Stimulated activated effector memory CD8-positive, alpha-beta T cell treated with anti-CD3 and anti-CD28 coated beads, Interleukin-12 subunit alpha, Interleukin-12 subunit beta, amount 100 ng/mL, for 72 hours (primary cell): ENCODE measurements around the gene PANX2.
"Not testable (repeated sequence)": the region's sequence is repeated elsewhere in the genome, so short reads cannot be mapped to it uniquely, and the experiment has no call there.

Experiments used
- ATAC-seq: fragments of 150-1000 bp; cut with Tn5 transposase; 2 replicates; pipeline ENCODE4 v1.10.0; 2021
- DNase-seq, 2 donors: peaks; one replicate each; pipeline ENCODE4 v3.0.0; 2021 to 2022; ENCODE audit warnings: low spot score in 2 of 2
- H3K27ac Mint-ChIP-seq: one replicate; pipeline ENCODE4 v1.8.0; 2022; ENCODE audit warnings: mild to moderate bottlenecking, mixed read lengths
- H3K36me3 Mint-ChIP-seq: one replicate; pipeline ENCODE4 v1.8.0; 2022; ENCODE audit warnings: mild to moderate bottlenecking, mixed read lengths
- H3K4me1 Mint-ChIP-seq: one replicate; pipeline ENCODE4 v1.8.0; 2022; ENCODE audit warnings: mixed read lengths
- H3K4me3 Mint-ChIP-seq: one replicate; pipeline ENCODE4 v1.8.0; 2022; ENCODE audit warnings: mild to moderate bottlenecking, mixed read lengths
- H3K9me3 Mint-ChIP-seq: one replicate; pipeline ENCODE4 v1.8.0; 2022; ENCODE audit warnings: mixed read lengths

PANX2 gene

DNA sequence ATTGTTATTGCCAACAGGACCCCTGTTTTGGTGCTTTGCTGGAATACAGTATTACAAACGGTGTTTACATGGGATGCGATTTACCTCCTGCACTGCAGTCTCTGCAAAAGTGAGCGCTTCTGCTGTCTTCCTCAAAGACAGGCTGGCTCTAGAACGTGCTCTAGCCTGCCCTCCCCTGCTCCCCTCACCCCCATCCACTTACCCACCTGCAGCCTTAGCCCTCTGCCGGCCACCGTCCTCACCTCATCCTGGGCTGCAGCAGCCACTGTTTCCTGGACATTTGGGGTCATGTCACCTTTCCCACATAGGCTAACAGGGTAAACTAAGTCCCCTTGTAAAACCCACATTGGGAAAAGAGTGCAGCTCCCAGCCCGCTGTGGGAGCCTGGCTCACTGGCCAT, 9.6 kb upstream of the PANX2 start:
- no peaks in the 10 kb centered on the region for H3K4me1 Mint-ChIP-seq
- H3K27ac Mint-ChIP-seq, result no peak overlapping the region
- H3K4me3 Mint-ChIP-seq, result no peak overlapping the region
- no peaks in the 10 kb centered on the region for H3K9me3 Mint-ChIP-seq
- no peaks in the 10 kb centered on the region for H3K36me3 Mint-ChIP-seq
- ATAC-seq, result no peak
- no peak for DNase-seq

GRCh38 chr22:50161508-50162390, 8.8 kb upstream of the PANX2 start:
- no peaks in the 10 kb centered on the region for H3K36me3 Mint-ChIP-seq
- no peaks in the 10 kb centered on the region for H3K9me3 Mint-ChIP-seq
- ATAC-seq, result no peak
- H3K4me1 Mint-ChIP-seq, result no peaks in the 10 kb centered on the region
- no peak overlapping the region for H3K4me3 Mint-ChIP-seq
- H3K27ac Mint-ChIP-seq, result no peak overlapping the region
- DNase-seq, result no peak

DNA sequence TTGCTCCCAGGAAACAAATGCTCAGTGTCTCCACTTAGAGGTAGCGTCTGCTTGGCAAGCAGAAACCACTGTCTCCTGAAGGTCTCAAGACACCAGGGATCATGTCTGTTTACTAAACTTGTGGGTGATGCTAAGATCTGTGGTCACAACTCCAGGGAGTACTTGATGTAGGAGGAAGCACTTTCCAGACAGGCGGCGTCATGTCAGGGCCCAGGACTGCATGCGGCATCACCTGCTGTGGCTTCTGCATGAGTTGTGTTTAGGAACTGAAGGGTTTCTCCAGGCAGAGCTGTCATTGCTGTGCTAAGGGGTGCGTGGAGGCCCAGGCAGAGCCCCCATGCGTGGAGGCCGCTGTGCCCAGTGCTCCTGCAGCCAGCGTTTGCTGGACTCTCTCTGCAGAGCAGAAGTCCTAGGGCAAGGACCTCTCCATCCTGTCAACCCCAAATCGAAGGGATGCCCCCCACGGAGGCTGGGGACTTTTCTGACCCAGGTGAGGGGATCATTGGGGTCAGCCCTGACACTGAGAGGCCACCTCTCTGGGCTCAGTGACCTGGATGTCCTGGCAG, 8.1 kb upstream of the PANX2 start:
- no peak overlapping the region for H3K4me3 Mint-ChIP-seq
- DNase-seq, result no peak
- H3K4me1 Mint-ChIP-seq, result no peaks in the 10 kb centered on the region
- H3K27ac Mint-ChIP-seq, result no peak overlapping the region
- H3K36me3 Mint-ChIP-seq, result no peaks in the 10 kb centered on the region
- no peak for ATAC-seq
- H3K9me3 Mint-ChIP-seq, result no peaks in the 10 kb centered on the region

DNA sequence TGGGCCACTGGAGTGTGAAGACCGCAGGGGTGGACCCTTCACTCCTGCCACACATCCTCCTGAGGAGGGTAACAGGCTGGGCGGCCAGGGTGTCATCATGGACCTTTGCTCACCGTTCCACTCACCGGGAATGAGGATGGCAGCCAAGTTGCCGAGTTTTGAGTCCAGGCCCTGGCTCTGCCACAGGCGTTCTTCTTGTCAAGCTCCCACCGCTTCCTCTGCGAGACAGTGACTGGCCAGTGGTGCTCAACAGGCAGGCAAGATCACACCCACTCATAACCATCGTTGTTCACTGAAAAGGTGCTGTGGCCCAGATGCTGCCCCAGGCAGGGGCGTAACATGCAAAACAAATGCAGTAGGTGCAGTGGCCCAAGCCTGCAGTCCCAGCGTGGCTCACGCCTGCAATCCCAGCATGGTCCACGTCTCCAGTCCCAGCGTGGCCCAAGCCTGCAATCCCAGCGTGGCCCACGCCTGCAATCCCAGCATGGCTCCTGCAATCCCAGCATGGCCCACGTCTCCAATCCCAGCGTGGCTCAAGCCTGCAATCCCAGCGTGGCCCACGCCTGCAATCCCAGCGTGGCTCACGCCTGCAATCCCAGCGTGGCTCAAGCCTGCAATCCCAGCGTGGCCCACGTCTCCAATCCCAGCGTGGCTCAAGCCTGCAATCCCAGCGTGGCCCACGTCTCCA, 5.0 kb upstream of the PANX2 start:
- H3K4me1 Mint-ChIP-seq, result peaks cover 19% of the 10 kb centered on the region
- H3K36me3 Mint-ChIP-seq, result peaks cover 13% of the 10 kb centered on the region
- no peaks in the 10 kb centered on the region for H3K9me3 Mint-ChIP-seq
- DNase-seq, result no peak
- H3K27ac Mint-ChIP-seq, result no peak overlapping the region
- no peak for ATAC-seq
- no peak overlapping the region for H3K4me3 Mint-ChIP-seq

- H3K27ac Mint-ChIP-seq, result peak overlapping the region; percentile 93
- H3K4me1 Mint-ChIP-seq, result peaks cover 25% of the 10 kb centered on the region
- H3K4me3 Mint-ChIP-seq, result peak overlapping the region; percentile 74
- no peaks in the 10 kb centered on the region for H3K9me3 Mint-ChIP-seq
- peaks cover 24% of the 10 kb centered on the region for H3K36me3 Mint-ChIP-seq
- ATAC-seq, result no peak
- DNase-seq, result no peak
These were observed 2.6 kb upstream of the PANX2 start for GRCh38 chr22:50167689-50168489.

GRCh38 chr22:50168490-50169180, 1.9 kb upstream of the PANX2 start:
- Mint-ChIP-seq H3K4me3 (peak overlapping the region; percentile 74), H3K27ac (peak overlapping the region; percentile 93), H3K4me1 (peaks cover 25% of the 10 kb centered on the region), H3K36me3 (peaks cover 24% of the 10 kb centered on the region)
- DNase-seq, ATAC-seq, H3K9me3 Mint-ChIP-seq: not testable (repeated sequence)

DNA sequence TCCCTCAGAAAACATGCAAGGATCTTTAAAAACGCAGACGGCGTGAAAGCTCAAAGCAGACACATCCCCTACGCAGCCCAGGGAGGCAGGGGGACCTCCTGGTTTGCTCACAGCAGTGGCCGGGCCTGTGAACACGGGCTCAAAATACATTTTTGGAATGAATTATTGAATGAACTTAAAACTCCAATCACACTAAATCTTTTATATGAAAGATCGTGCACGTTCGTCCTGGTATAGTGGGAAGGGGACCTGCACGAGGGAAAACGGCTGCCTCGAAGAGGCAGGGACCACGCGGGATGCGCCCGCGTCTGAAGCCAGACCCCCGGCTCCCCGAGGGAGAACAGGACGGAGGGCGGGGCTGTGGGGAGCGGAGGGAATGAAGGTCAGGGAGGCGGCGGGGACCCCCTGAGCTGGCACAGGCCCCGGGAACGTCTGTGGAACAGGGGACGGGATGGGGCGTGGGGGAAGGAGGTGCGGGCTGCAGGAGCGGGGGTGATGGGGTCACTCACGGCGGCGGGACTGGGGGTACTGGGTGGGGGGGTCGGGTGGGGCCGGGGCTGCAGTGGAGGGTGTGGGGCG, 1.3 kb upstream of the PANX2 start:
- Mint-ChIP-seq H3K9me3 (no peaks in the 10 kb centered on the region), H3K27ac (peak overlapping the region; percentile 93), H3K4me1 (peaks cover 25% of the 10 kb centered on the region), H3K36me3 (peaks cover 24% of the 10 kb centered on the region), H3K4me3 (peak overlapping the region; percentile 74)
- ATAC-seq (no peak), DNase-seq (no peak)

GRCh38 chr22:50169774-50170341, 673 bp upstream of the PANX2 start:
- H3K4me3 Mint-ChIP-seq, result peak overlapping the region; percentile 74
- DNase-seq (no peak), ATAC-seq (peak; percentile 79)
- H3K27ac Mint-ChIP-seq, result peak overlapping the region; percentile 93
- H3K36me3 Mint-ChIP-seq, result peaks cover 24% of the 10 kb centered on the region
- peaks cover 25% of the 10 kb centered on the region for H3K4me1 Mint-ChIP-seq
- H3K9me3 Mint-ChIP-seq, result no peaks in the 10 kb centered on the region

GRCh38 chr22:50171319-50171964, 911 bp downstream of the PANX2 start:
- no peak for DNase-seq
- Mint-ChIP-seq H3K36me3 (peaks cover 24% of the 10 kb centered on the region), H3K4me1 (peaks cover 25% of the 10 kb centered on the region), H3K4me3 (peak overlapping the region; percentile 74), H3K27ac (peak overlapping the region; percentile 90), H3K9me3 (no peaks in the 10 kb centered on the region)
- ATAC-seq, result no peak

DNA sequence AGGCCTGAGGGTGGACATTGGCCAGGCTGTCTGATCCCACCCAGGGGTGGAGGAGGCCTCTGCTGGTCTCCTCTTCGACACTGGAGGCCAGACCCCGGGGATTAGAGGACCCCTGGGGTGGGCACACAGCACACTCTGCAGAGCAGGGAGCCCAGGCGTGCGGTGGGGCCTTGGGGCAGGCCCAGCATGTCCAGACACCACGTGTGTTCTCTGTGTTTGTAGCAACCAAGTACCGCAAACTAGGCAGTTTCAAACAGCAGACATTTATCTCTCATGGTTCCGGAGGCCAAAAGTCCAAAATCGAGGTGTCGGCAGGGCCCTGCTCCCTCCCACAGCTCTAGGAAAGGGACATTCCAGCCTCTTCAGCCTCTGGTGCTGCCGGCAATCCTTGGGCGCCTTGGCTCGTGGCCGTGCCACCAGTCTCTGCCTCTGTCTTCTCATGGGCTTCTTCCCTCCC, 1.5 kb downstream of the PANX2 start:
- Mint-ChIP-seq H3K36me3 (peaks cover 26% of the 10 kb centered on the region), H3K9me3 (no peaks in the 10 kb centered on the region), H3K27ac (peak overlapping the region; percentile 90), H3K4me1 (peaks cover 25% of the 10 kb centered on the region), H3K4me3 (peak overlapping the region; percentile 74)
- DNase-seq, result no peak
- ATAC-seq, result no peak

DNA sequence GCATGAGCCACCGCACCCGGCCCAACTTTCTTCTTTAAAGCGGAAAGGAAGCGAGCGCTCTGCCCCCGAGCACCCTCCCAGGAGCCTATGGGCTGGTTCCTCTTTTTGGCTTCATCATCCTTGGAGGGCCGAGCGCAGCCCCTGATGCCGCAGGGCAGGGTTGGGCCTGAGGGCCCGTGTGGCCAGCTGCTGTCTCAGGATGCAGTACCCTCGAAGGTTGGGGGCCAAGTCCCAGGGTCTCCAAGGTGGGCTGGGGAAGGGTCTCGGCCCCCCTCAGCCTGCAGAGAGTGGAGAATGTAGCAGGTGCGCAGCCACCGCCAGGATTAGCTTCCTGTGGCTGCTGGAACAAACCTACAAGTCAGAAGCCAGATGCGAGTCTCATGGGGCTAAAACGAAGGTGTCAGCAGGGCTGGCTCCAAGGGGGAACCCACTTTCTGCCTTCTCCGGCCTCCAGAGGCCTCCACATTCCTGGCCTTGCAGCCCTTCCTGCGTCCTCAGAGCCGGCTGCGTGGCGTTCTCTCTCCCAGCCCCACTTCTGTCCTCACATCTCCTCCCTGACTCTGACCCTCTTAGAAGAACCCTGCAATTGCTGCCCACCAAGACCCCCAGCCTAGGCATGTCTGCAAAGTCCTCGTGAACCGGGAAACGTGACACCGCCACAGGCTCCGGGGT, 2.9 kb downstream of the PANX2 start:
- peaks cover 22% of the 10 kb centered on the region for H3K4me1 Mint-ChIP-seq
- ATAC-seq (no peak), DNase-seq (no peak)
- H3K9me3 Mint-ChIP-seq, result no peaks in the 10 kb centered on the region
- H3K36me3 Mint-ChIP-seq, result peaks cover 26% of the 10 kb centered on the region
- no peak overlapping the region for H3K4me3 Mint-ChIP-seq
- H3K27ac Mint-ChIP-seq, result no peak overlapping the region

DNA sequence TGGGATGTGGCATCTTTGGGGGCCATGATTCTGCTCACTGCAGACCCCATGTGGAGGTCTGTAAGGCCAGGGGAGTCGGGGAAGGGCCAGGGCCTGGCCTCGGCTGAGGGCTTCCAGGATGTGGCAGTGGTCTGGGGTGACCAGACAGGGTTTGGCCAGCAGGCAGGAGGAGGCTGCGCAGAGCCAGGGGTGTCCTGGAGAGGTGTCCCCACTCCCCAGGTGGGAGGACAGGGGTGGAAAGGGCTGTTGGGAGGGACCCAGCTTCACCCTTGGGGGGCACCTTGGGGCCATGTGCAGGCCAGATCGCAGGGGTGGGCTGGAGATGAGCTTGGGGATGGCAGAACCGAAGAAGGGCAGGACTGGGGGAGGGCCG, 3.4 kb downstream of the PANX2 start:
- no peak for DNase-seq
- Mint-ChIP-seq H3K36me3 (peaks cover 21% of the 10 kb centered on the region), H3K27ac (no peak overlapping the region), H3K9me3 (no peaks in the 10 kb centered on the region), H3K4me1 (peaks cover 16% of the 10 kb centered on the region), H3K4me3 (no peak overlapping the region)
- ATAC-seq, result no peak
